Measurements from ENCODE around the gene CDHR4. TPM values are rescaled to one million over a fixed set of nuclear protein-coding genes. Genes with fewer than 3 reads are reported as not detected.

Gene CDHR4, protein sequence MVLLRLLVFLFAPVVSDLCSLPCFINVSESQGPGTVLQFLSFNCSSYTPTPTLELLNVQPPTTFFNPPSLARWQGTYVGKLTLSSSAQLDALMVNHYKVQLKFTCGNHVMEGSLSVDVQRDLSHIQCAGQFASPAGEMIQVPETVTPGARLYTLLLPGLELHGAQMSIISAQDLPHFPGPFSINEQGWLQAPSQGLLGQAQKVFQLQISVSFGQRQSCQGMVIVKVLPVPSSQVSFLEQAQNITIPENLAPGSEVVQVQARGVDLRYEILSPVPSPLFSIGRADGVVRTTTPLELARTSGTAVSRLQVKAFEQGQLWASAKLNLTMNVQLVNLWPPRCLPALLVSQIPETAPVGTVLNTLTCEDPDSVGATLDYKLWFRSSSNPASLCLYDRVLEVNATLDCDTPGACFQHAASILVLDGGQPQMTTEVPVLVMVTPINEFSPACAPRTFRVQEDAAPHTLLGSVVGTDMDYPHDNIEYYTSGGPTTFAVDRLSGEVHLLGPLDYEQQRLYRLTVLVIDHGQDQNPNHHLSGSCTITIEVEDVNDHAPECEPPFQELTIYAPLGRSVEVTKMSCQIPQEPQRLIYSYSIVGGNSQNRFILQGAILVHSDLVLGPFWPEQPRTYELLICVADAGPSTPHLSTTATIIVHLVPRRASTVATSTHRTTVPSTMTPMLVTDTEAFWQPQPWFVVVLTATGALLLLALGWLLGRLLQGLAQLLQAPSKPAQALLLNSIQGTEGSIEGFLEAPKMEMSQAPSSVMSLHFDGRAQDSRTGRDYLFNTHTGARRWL
- total RNA-seq (1 to 10 TPM; 5.5 to 5.9 TPM), polyA plus RNA-seq (ENCODE audit: insufficient read depth, low read depth, low replicate concordance) (11.7 TPM)
- long read RNA-seq, donor 1: 0 reads
- long read RNA-seq, donor 2: 0 reads

DNA sequence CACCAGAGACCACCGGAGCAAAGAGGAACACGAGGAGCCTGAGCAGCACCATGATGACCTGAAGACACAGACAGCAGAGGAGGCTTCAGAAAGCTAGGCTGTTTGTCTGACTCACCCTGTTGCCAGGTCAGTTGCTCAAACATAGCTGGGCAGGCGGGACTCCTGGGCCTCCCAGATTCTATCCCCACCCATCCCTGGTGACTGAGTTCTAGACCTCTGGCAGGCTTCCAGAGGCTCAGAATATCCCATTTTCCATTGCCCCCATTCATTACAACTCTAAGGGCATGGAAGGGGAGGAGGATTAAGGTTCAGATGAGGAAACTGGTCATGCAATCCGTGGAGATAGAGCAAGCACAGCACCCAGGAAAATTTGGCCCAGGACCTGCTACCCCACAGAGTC, at the start of gene CDHR4:
TSS of gene CDHR4 (minus strand) at position 113 of the 400 bp plus-strand sequence. CDS start at position 52, 61 bp downstream.
- Histone ChIP-seq H3K4me1 (peaks cover 18% of the 10 kb centered on the region), H3K36me3 (ENCODE audit: low read depth, missing control alignments) (no peaks in the 10 kb centered on the region), H3K9me3 (no peaks in the 10 kb centered on the region), H3K4me3 (no peak within 1 kb of the TSS), H3K27ac (no peak within 1 kb of the TSS), H3K27me3 (no peaks in the 10 kb centered on the region)
- 72 to 78% methylated on average over 4 of the region's 4 CpGs for WGBS, 2 donors
- intact Hi-C loops (cut with DNase I; ENCODE audit: low total_unique reads): loop anchor here (5.0 kb wide), 1 partner anchor 38 kb away; no protein-coding TSS in a partner anchor
- DNase-seq: no peak
- TF ChIP-seq, protein P1, sequence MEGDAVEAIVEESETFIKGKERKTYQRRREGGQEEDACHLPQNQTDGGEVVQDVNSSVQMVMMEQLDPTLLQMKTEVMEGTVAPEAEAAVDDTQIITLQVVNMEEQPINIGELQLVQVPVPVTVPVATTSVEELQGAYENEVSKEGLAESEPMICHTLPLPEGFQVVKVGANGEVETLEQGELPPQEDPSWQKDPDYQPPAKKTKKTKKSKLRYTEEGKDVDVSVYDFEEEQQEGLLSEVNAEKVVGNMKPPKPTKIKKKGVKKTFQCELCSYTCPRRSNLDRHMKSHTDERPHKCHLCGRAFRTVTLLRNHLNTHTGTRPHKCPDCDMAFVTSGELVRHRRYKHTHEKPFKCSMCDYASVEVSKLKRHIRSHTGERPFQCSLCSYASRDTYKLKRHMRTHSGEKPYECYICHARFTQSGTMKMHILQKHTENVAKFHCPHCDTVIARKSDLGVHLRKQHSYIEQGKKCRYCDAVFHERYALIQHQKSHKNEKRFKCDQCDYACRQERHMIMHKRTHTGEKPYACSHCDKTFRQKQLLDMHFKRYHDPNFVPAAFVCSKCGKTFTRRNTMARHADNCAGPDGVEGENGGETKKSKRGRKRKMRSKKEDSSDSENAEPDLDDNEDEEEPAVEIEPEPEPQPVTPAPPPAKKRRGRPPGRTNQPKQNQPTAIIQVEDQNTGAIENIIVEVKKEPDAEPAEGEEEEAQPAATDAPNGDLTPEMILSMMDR (IDR thresholded peaks at IDR 0.05): no peak
- no peak for TF ChIP-seq POLR2A (IDR thresholded peaks at IDR 0.05)

DNA sequence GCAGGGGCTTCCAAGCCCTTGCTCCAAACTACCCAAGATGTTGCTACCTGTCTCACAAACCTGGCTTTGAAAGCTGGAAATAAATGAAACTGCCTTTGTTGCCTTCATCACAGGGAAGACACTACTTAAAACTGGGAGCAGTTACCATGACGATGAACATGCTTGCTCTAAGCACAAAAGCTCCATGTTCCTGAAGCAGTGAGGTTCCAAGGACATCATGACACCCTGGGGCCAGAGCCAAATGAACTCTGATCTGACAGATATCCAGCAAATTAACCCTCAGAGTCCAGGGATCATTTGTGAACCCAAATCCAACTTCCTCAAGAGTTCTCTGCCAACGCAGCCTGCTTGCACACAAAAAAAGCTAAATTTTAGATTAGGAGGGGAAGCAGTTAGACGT, 46.0 kb upstream of the CDHR4 start:
- Histone ChIP-seq H3K9me3 (no peaks in the 10 kb centered on the region), H3K27me3 (no peaks in the 10 kb centered on the region), H3K4me1 (no peaks in the 10 kb centered on the region), H3K36me3 (ENCODE audit: low read depth, missing control alignments) (no peaks in the 10 kb centered on the region), H3K27ac (no peak overlapping the region), H3K4me3 (no peak overlapping the region)
- DNase-seq: no peak
- intact Hi-C loops (cut with DNase I; ENCODE audit: low total_unique reads): no loop called here
- TF ChIP-seq, protein P1 (IDR thresholded peaks at IDR 0.05): no peak
- 80 to 81% methylated on average over 3 of the region's 3 CpGs for WGBS, 2 donors

DNA sequence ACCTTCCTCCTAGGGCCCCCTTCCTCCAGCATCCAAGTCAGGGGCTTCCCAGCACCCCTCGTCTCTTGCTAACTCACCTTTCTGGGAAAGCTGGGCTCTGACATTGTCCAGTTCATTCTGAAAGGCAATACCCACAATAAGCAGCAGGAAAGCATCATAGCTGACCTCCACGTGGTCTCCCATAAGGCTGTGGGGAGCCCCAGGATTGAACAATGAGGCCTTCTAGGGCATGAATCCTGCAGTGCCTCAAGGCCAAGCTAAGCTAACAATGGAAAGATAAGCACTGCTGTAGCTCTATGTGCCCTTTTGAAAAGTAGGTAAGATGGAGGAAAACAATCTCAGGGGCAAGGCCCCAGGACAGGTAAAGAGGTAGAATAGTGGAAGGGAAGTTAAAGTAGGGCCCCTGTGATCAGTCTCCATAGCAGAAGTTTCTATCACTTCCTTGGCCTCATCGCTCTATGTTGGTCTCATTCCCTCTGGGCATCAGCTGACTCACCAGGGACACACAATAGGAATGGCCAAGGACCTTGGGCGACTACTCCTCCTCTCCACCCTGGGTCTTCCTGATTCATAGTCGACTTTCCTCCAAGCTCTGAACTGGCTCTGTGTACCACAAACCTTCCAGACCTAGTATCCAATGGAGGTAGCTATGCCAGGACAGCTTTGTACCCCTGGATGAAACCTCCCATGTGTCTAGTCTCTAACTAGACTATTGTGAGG, 45.0 kb upstream of the CDHR4 start:
- no peak overlapping the region for H3K27ac ChIP-seq
- H3K4me3 ChIP-seq: no peak overlapping the region
- H3K4me1 ChIP-seq: peaks cover 3% of the 10 kb centered on the region
- TF ChIP-seq, protein P1 (IDR thresholded peaks at IDR 0.05): no peak
- no peak for TF ChIP-seq POLR2A (IDR thresholded peaks at IDR 0.05)
- no peaks in the 10 kb centered on the region for H3K9me3 ChIP-seq
- no peak for DNase-seq
- 61 to 63% methylated on average over 5 of the region's 5 CpGs for WGBS, 2 donors
- H3K36me3 ChIP-seq (ENCODE audit: low read depth, missing control alignments): no peaks in the 10 kb centered on the region
- no peaks in the 10 kb centered on the region for H3K27me3 ChIP-seq
- intact Hi-C loops (cut with DNase I; ENCODE audit: low total_unique reads): no loop called here

DNA sequence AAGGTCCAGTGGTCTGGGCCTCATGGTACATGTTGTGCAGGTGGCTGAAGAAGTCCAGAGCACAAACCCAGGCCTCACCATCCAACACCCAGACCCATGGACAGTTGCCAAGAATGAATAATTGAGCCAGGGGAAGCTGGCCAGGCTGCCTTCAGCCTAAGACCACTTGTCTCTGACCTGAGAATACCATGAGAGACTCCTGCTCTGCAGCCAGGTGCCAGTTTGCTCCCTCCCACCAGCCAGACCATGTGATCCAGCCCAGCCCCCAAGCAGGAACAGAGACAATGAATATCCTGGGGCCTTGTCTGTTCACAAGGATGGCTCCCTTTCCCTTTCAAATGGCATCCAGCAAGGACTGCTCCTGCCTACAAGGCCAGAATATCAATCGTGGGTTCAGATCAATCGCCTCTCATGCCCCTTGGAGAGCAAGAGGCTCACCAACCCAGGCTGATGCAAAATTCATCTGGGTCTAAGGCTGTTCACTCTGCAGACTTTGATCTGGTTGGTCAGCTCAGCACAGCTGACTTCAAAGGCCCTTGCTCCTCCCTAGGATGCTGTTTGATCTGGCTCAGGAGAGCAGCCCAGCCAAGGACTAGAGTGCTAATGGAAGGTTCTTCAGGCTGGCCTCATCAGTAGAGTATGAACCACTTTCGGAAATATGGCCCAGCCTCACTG, 43.3 kb upstream of the CDHR4 start:
- no peak for TF ChIP-seq POLR2A (IDR thresholded peaks at IDR 0.05)
- TF ChIP-seq, protein P1 (IDR thresholded peaks at IDR 0.05): no peak
- H3K36me3 ChIP-seq (ENCODE audit: low read depth, missing control alignments): no peaks in the 10 kb centered on the region
- no peak overlapping the region for H3K27ac ChIP-seq
- H3K4me1 ChIP-seq: peaks cover 3% of the 10 kb centered on the region
- 82 to 83% methylated on average over 3 of the region's 3 CpGs for WGBS, 2 donors
- H3K9me3 ChIP-seq: no peaks in the 10 kb centered on the region
- no peak overlapping the region for H3K4me3 ChIP-seq
- no peaks in the 10 kb centered on the region for H3K27me3 ChIP-seq
- DNase-seq: no peak
- intact Hi-C loops (cut with DNase I; ENCODE audit: low total_unique reads): no loop called here

Data from testis (tissue), 5 donors.